KOPT-K1 (cell line): ENCODE data around the gene PRR19.
"Not testable (repeated sequence)": the region's sequence is repeated elsewhere in the genome, so short reads cannot be mapped to it uniquely, and the experiment has no call there.

ENCODE experiments used
- H3K27ac ChIP-seq: fragments of 200-600 bp; sonication (generic); 2 replicates; pipeline ENCODE4 v1.5.1; 2016; ENCODE audit warnings: antibody characterized with exemption, mild to moderate bottlenecking, low read depth, low read length; ENCODE audit not compliant: poor library complexity, severe bottlenecking
- H3K36me3 ChIP-seq: fragments of 200-600 bp; sonication (generic); 2 replicates; pipeline ENCODE4 v1.5.1; 2017; ENCODE audit warnings: antibody characterized with exemption, mild to moderate bottlenecking, low read length, moderate library complexity; ENCODE audit not compliant: insufficient read depth
- H3K9me3 ChIP-seq: fragments of 200-600 bp; sonication (generic); 2 replicates; pipeline ENCODE4 v1.5.1; 2017; ENCODE audit warnings: antibody characterized with exemption, low read length, mild to moderate bottlenecking; ENCODE audit not compliant: insufficient read depth, poor library complexity, severe bottlenecking

The PRR19 gene

GRCh38 chr19:42333975-42334696, 32.2 kb downstream of the PRR19 start:
- H3K27ac ChIP-seq: no peak overlapping the region
- H3K36me3 ChIP-seq: peaks cover 3% of the 10 kb centered on the region; the same call in 1 of the 2 replicates
- no peaks in the 10 kb centered on the region for H3K9me3 ChIP-seq

DNA sequence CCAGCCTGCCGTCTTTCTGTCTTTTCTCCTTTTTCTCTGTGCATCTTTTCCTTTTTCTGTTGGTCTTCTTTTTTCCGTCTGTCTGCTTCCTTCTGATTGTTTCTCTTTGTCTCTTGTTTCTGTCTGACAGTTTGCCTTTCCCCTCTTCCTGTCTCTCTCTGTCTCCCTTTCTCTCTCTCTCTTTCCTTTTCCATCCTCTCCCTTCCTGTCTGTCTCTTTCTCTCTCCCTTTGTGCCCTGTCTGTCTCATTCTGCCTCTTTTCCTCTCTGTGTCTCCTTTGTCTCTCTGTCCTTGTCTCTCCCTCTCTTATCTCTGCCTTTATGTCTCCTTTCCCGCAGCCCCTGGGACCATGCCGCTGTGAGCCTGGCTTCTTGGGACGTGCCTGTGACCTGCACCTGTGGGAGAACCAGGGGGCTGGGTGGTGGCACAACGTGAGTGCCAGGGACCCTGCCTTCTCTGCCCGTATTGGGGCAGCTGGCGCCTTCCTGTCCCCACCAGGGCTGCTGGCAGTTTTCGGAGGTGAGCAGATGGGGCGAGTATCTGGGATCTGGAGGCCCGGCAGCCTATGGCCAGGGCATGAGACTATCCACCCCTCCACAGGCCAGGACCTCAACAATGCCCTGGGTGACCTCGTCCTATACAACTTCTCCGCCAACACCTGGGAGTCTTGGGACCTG, 32.9 kb downstream of the PRR19 start:
- H3K27ac ChIP-seq: no peak overlapping the region
- no peaks in the 10 kb centered on the region for H3K9me3 ChIP-seq
- peaks cover 3% of the 10 kb centered on the region; the same call in 1 of the 2 replicates for H3K36me3 ChIP-seq

- Histone ChIP-seq H3K27ac (no peak overlapping the region), H3K36me3 (peaks cover 3% of the 10 kb centered on the region; the same call in 1 of the 2 replicates), H3K9me3 (no peaks in the 10 kb centered on the region)
Measured at GRCh38 chr19:42335374-42335936, 33.5 kb downstream of the PRR19 start.

DNA sequence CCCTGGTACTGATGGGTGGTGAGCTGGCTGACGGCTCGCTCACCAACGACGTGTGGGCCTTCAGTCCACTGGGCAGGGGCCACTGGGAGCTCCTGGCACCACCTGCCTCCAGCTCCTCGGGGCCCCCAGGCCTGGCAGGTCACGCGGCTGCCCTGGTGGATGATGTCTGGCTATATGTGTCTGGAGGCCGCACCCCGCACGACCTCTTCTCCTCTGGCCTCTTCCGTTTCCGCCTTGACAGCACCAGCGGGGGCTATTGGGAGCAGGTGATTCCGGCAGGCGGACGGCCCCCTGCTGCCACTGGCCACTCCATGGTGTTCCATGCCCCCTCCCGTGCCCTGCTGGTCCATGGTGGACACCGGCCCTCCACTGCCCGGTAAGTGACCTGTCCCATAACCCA, 34.0 kb downstream of the PRR19 start:
- Histone ChIP-seq H3K27ac (no peak overlapping the region), H3K36me3 (peaks cover 3% of the 10 kb centered on the region; the same call in 1 of the 2 replicates), H3K9me3 (no peaks in the 10 kb centered on the region)

DNA sequence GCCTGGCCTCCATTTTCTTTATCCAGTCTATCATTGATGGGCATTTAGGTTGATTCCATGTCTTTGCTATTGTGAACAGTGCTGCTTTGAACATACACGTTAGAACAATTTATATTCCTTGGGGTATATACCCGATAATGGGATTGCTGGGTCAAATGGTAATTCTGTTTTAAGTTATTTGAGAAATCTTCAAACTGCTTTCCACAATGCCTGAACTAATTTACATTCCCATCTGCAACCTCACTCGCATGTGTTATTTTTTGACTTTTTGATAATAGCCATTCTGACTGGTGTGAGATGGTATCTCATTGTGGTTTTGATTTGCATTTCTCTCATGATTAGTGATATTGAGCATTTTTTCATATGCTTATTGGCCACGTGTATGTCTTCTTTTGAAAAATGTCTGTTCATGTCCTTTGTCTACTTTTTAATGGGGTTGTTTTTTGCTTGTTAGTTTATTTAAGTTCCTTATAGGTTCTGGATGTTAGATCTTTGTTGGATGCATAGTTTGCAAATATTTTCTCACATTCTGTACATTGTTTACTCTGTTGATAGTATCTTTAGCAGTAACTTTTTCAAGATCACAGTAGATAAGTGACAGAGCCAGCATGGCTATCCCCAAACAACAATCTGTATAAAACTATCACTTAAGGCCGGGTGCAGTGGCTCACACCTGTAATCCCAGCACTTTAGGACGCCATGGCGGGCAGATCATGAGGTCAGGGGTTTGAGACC, 37.4 kb downstream of the PRR19 start:
- not testable (repeated sequence) for H3K9me3 ChIP-seq, H3K27ac ChIP-seq, H3K36me3 ChIP-seq

DNA sequence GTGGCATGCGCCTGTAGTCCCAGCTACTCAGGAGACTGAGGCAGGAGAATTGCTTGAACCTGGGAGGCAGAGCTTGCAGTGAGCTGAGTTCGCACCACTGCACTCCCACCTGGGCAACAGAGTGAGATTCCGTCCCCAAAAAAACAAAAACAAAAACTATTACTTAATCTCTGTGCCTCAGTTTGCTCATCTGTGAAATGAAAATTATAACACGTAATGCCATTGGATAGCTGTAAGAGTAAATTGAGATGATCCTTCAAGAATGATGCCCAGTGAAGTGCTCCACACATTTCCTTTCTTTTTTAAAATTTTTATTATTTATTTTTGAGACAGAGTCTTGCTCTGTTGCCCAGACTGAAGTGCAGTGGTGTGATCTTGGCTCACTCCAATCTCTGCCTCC, 38.0 kb downstream of the PRR19 start:
- not testable (repeated sequence) for H3K27ac ChIP-seq, H3K9me3 ChIP-seq, H3K36me3 ChIP-seq

DNA sequence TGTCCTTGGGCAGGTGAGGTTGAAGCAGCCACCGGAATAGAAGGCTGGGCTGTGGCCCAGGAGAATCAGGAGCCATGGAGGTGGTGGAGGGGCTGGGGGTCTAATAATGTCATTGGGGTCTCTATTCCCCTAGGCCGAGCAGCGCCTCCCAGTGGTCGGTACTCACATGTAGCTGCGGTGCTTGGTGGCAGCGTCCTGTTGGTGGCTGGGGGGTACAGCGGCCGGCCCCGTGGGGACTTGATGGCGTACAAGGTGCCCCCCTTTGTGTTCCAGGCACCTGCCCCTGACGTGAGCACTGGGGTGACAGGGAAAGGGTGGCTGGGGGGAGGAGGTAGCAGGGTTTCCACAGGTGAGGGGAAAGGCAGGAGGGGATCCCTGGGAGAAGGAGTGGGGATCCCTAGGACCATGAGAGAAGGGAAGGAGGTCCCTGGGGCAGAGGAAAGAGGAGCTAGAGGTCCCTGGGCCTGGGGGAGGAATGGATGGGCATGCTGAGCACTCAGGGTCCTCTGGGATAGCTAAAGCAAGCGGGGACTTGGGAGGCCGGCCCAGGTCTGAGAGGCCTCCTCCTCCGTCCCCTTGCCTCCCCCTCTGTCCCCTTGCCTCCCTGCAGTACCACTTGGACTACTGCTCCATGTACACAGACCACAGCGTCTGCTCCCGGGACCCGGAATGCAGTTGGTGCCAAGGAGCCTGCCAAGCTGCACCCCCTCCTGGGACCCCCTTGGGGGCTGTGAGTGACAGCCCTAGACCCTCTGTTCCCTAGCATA, 41.6 kb downstream of the PRR19 start:
- H3K9me3 ChIP-seq: no peaks in the 10 kb centered on the region
- no peak overlapping the region for H3K27ac ChIP-seq
- no peaks in the 10 kb centered on the region; the same call in 1 of the 2 replicates for H3K36me3 ChIP-seq

- Histone ChIP-seq H3K36me3 (no peaks in the 10 kb centered on the region; the same call in 1 of the 2 replicates), H3K27ac (no peak overlapping the region)
Measured at GRCh38 chr19:42344336-42344893, 42.5 kb downstream of the PRR19 start.

DNA sequence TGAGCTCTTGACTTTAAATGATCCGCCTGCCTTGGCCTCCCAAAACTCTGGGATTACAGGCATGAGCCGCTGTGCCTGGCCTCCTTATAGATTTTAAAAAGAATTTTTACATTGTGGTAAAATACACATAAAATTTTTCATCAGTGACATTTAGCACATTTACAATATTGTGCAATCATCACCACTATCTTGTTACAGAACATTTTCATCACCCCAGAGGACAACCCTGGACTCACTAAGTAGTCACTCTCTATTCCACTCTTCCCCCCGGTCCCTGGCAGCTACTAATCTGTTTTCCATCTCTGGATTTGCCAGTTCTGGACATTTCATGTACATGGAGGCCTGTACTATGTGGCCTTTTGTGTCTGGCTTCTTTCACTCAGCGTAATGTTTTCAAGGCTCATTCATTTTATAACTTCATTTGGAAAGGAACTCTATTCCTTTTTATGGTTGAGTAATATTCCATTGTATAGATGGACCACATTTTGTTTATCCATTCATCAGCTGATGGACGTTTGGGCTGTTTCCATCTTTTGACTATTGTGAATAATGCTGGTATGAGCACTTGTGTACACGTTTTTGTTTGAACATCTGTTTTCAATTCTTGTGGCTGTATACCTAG, 43.4 kb downstream of the PRR19 start:
- H3K9me3 ChIP-seq: no peaks in the 10 kb centered on the region
- no peaks in the 10 kb centered on the region; the same call in 1 of the 2 replicates for H3K36me3 ChIP-seq
- H3K27ac ChIP-seq: no peak overlapping the region

More at GRCh38 chr19:42344336-42344893, 42.5 kb downstream of the PRR19 start:
- no peaks in the 10 kb centered on the region for H3K9me3 ChIP-seq

DNA sequence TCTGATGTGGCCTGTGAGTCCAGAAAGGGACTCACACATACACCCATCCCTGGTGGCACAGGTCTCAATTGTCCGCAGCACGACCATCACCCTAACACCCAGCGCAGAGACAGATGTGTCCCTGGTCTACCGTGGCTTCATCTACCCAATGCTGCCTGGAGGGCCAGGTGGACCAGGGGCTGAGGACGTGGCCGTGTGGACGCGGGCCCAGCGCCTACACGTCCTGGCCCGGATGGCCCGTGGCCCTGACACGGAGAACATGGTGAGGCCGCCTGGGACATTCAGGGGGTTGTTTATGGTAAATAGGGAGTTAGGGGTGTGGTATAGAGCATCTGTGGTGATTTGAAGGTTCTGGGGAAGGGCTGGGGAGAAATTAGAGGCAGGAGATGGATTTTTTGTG, 46.3 kb downstream of the PRR19 start:
- Histone ChIP-seq H3K27ac (no peak overlapping the region), H3K36me3 (no peaks in the 10 kb centered on the region; the same call in 1 of the 2 replicates), H3K9me3 (no peaks in the 10 kb centered on the region)

GRCh38 chr19:42349378-42350107, 47.6 kb downstream of the PRR19 start:
- no peaks in the 10 kb centered on the region; the same call in 1 of the 2 replicates for H3K36me3 ChIP-seq
- H3K27ac ChIP-seq: no peak overlapping the region

DNA sequence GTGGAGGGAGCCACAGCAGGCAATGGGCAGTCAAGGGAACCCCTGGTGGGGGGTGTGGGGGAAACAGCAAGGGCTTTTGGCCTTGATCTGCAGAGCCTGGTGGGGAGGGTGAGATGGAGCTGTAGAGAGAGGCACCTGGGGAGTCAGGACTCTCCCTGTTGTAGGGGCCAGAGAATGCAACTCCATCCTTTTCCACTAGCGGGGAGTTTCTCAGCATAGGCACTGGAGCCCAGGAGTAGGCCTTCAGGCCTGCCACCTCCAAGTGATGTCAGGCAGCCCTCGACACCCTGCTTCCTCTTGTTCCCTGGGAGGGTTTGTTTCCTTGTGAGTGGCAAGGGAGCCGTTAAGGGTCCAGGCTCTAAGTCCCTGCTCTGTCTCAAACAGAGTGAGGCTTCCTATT, 48.5 kb downstream of the PRR19 start:
- Histone ChIP-seq H3K9me3 (no peaks in the 10 kb centered on the region), H3K36me3 (no peaks in the 10 kb centered on the region), H3K27ac (no peak overlapping the region)

More at GRCh38 chr19:42349378-42350107, 47.6 kb downstream of the PRR19 start:
- no peaks in the 10 kb centered on the region for H3K9me3 ChIP-seq

- H3K27ac ChIP-seq: no peak overlapping the region
- H3K36me3 ChIP-seq: no peaks in the 10 kb centered on the region
- H3K9me3 ChIP-seq: no peaks in the 10 kb centered on the region
Measured at GRCh38 chr19:42351079-42351735, 49.3 kb downstream of the PRR19 start.
